B cell (primary cell): ENCODE data around the gene SLC25A21. TPM values are rescaled to one million over a fixed set of nuclear protein-coding genes. Genes with fewer than 3 reads are reported as not detected.

Experiments
- ATAC-seq: fragments of 200-7000 bp; cut with Tn5 transposase; one replicate; pipeline ENCODE4 v1.10.0; 2021; ENCODE audit warnings: low read depth, mild to moderate bottlenecking, moderate number of reproducible peaks, moderate library complexity
- CTCF ChIA-PET: fragments of 350-600 bp; sonication (Branson Sonifier 250); formaldehyde crosslinking; loops from one replicate; lab custom pipeline; 2021; ENCODE audit warnings: antibody characterized with exemption, inconsistent platforms; lab: Charles Lee
- POLR2A ChIA-PET: fragments of 350-600 bp; sonication (Branson Sonifier 250); formaldehyde crosslinking; loops from one replicate; lab custom pipeline; 2021; ENCODE audit warnings: antibody characterized with exemption; lab: Charles Lee
- DNase-seq: peaks from one replicate; pipeline ENCODE4 v3.0.0; 2013
- H2AFZ ChIP-seq: 2 replicates; pipeline ENCODE4 v1.6.1; 2012; ENCODE audit warnings: mild to moderate bottlenecking, low read depth, low read length; ENCODE audit not compliant: insufficient read depth, poor library complexity, severe bottlenecking
- H3K27ac ChIP-seq, 2 donors: 1 replicate in 1 of 2; 2 replicates in 1 of 2; pipeline ENCODE4 v1.5.1; 2012 to 2013; ENCODE audit warnings: low read length in 2 of 2, mild to moderate bottlenecking in 2 of 2, moderate library complexity in 1 of 2
- H3K27me3 ChIP-seq, 4 experiments: fragments of 200-600 bp in 1 of 4; sonication (generic) in 1 of 4; replicated peaks in 1 of 4; 1 replicate in 2 of 4; 2 replicates in 2 of 4; pipeline versions ENCODE4 v1.6.1 to v1.7.0; 2013 to 2016; ENCODE audit warnings: low read length in 3 of 4, mild to moderate bottlenecking in 2 of 4, mixed read lengths in 1 of 4, moderate library complexity in 1 of 4; ENCODE audit not compliant: insufficient read depth in 4 of 4, control insufficient read depth in 3 of 4; ENCODE audit errors: control extremely low read depth in 1 of 4
- H3K36me3 ChIP-seq, 2 experiments: replicated peaks in 1 of 2; 1 replicate in 1 of 2; 2 replicates in 1 of 2; pipeline versions ENCODE4 v1.6.1 to v1.7.1; 2013; ENCODE audit warnings: low read length in 1 of 2; ENCODE audit not compliant: insufficient read depth in 2 of 2, control insufficient read depth in 1 of 2; ENCODE audit errors: control extremely low read depth in 1 of 2, extremely low read depth in 1 of 2
- H3K4me1 ChIP-seq, 2 donors: fragments of 200-600 bp in 1 of 2; sonication (generic) in 1 of 2; 1 replicate in 1 of 2; 2 replicates in 1 of 2; pipeline versions ENCODE4 v1.5.1 to v1.6.1; 2013 to 2017; ENCODE audit warnings: low read length in 2 of 2; ENCODE audit not compliant: control insufficient read depth in 2 of 2, insufficient read depth in 2 of 2
- H3K4me2 ChIP-seq: replicated peaks from 2 replicates; pipeline ENCODE3; 2012; ENCODE audit warnings: mild to moderate bottlenecking, low read depth, low read length; ENCODE audit not compliant: poor library complexity, severe bottlenecking
- H3K4me3 ChIP-seq, 5 experiments: fragments of 200-600 bp in 1 of 5; sonication (generic) in 1 of 5; 1 replicate in 3 of 5; 2 replicates in 2 of 5; pipeline versions ENCODE4 v1.5.1 to v1.7.0; 2011 to 2016; ENCODE audit warnings: low read length in 4 of 5, mild to moderate bottlenecking in 4 of 5, low read depth in 2 of 5, control low read depth in 1 of 5, moderate library complexity in 1 of 5; ENCODE audit not compliant: insufficient read depth in 1 of 5; ENCODE audit errors: control extremely low read depth in 1 of 5, extremely low read depth in 1 of 5
- H3K79me2 ChIP-seq: fragments of 200-600 bp; sonication (generic); one replicate; pipeline ENCODE4 v1.6.0; 2016; ENCODE audit warnings: low read length; ENCODE audit not compliant: control insufficient read depth, insufficient read depth
- H3K9ac ChIP-seq: fragments of 200-600 bp; sonication (generic); 2 replicates; pipeline ENCODE4 v1.6.1; 2017; ENCODE audit warnings: mild to moderate bottlenecking, low read length, moderate library complexity
- H3K9me3 ChIP-seq, 3 donors: one replicate each; pipeline versions ENCODE4 v1.6.1 to v1.7.1; 2013; ENCODE audit warnings: low read length in 2 of 3; ENCODE audit not compliant: control insufficient read depth in 2 of 3, insufficient read depth in 1 of 3; ENCODE audit errors: control extremely low read depth in 1 of 3
- H4K20me1 ChIP-seq: 2 replicates; pipeline ENCODE4 v1.6.0; 2012; ENCODE audit warnings: mild to moderate bottlenecking, low read length; ENCODE audit not compliant: insufficient read depth, control insufficient read depth, poor library complexity, severe bottlenecking
- H3K27ac Mint-ChIP-seq: one replicate; pipeline ENCODE4 v1.8.0; 2021; ENCODE audit warnings: mixed read lengths
- H3K27me3 Mint-ChIP-seq: one replicate; pipeline ENCODE4 v1.8.0; 2021; ENCODE audit warnings: mixed read lengths
- H3K4me1 Mint-ChIP-seq: one replicate; pipeline ENCODE4 v1.8.0; 2021; ENCODE audit warnings: mixed read lengths
- H3K4me3 Mint-ChIP-seq: one replicate; pipeline ENCODE4 v1.8.0; 2021; ENCODE audit warnings: mixed read lengths
- H3K9me3 Mint-ChIP-seq: one replicate; pipeline ENCODE4 v1.8.0; 2022; ENCODE audit warnings: mixed read lengths; ENCODE audit not compliant: insufficient read depth
- CTCF ChIP-seq: fragments of 200-600 bp; IDR thresholded peaks from one replicate; pipeline ENCODE4 v1.8.0; 2022; ENCODE audit warnings: antibody characterized with exemption, mild to moderate bottlenecking
- EZH2 ChIP-seq: IDR thresholded peaks from 2 replicates; pipeline ENCODE4 v1.6.1; 2012; ENCODE audit warnings: borderline replicate concordance, low read depth, mild to moderate bottlenecking, moderate library complexity, low read length; ENCODE audit not compliant: insufficient read depth, poor library complexity, severe bottlenecking
- WGBS: methylation state at CpG from one replicate; pipeline ENCODE4 v1.1.5; 2013; ENCODE audit warnings: missing lambda C conversion rate; ENCODE audit not compliant: insufficient coverage; 5-methylcytosine and 5-hydroxymethylcytosine counted together
- intact Hi-C: fragments of 100-400 bp; cut with micrococcal nuclease; formaldehyde crosslinking; loops from one replicate; pipeline ENCODE4 v1.10.0; 2022
- polyA plus RNA-seq: library from polyadenylated mRNA; depleted of rRNA; stranded (reverse); fragments of >200 nt; gene quantifications from 2 replicates; pipeline ENCODE4 v1.2.3, GENCODE V29; 2012
- total RNA-seq, 2 donors: library from RNA; stranded (reverse); fragments of 120-200 nt in 1 of 2; gene quantifications; 1 replicate in 1 of 2; 2 replicates in 1 of 2; pipeline versions ENCODE4 v1.2.3 to v1.2.4, GENCODE V29; 2013 to 2022

SLC25A21 gene
- total and polyA plus RNA-seq, 2 donors (not counting 1 experiment from before 2014, with no cell fraction given) = not detected

- Mint-ChIP-seq H3K4me1 (no peaks in the 10 kb centered on the region), H3K27me3 (no peaks in the 10 kb centered on the region), H3K9me3 (no peaks in the 10 kb centered on the region), H3K4me3 (no peak overlapping the region), H3K27ac (no peak overlapping the region)
- H3K36me3 ChIP-seq = no peaks in the 10 kb centered on the region
- no peak for ATAC-seq
- H3K9me3 ChIP-seq = peaks cover 0 to 3% (median 0%) of the 10 kb centered on the region in 3 donors
- no peak overlapping the region for H3K4me2 ChIP-seq
- no peaks in the 10 kb centered on the region for H3K79me2 ChIP-seq
- WGBS = 100% methylated on average over 1 of the region's 5 CpGs
- no peaks in the 10 kb centered on the region for H3K4me1 ChIP-seq
- DNase-seq = no peak
- intact Hi-C loops = no loop called here
- no peaks in the 10 kb centered on the region for H3K27me3 ChIP-seq
- POLR2A ChIA-PET = no interaction called here
- H2AFZ ChIP-seq = no peak overlapping the region
- no peak overlapping the region for H3K4me3 ChIP-seq
- H3K9ac ChIP-seq = no peak overlapping the region
- TF ChIP-seq CTCF = no peak
- no peak for TF ChIP-seq EZH2
- H4K20me1 ChIP-seq = no peaks in the 10 kb centered on the region
- CTCF ChIA-PET = no interaction called here
- H3K27ac ChIP-seq = no peak overlapping the region
Observed at GRCh38 chr14:37083599-37083998, 88.8 kb downstream of the SLC25A21 start.

DNA sequence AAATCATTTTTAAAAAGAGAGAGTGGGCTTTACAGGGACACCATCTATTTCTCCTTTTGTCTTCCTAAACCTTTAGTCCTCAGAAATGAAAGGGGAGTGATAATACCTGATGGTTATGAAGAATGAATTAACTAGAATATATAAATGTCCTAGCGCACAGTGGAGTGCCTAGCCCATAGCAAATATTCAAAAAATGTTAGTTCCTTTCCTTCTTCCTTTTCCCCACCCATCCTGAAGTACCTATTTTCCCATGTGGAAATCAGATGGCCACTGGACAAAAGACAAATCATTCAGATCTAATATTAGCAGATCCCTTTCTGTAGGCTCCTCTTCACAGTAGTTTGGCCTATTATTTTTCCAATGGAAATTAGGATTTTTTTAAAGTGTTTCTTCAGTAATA, 90.0 kb downstream of the SLC25A21 start:
- Mint-ChIP-seq H3K9me3 (no peaks in the 10 kb centered on the region), H3K4me1 (no peaks in the 10 kb centered on the region)

More for the DNA sequence above, 90.0 kb downstream of the SLC25A21 start:
- ChIA-PET CTCF (no interaction called here), POLR2A (no interaction called here)
- H3K27ac Mint-ChIP-seq = no peak overlapping the region
- ATAC-seq (no peak), DNase-seq (no peak)
- no peaks in the 10 kb centered on the region for H3K79me2 ChIP-seq
- no peak overlapping the region for H3K27ac ChIP-seq
- H3K4me3 Mint-ChIP-seq = no peak overlapping the region
- intact Hi-C loops = no loop called here
- H2AFZ ChIP-seq = no peak overlapping the region
- H3K9me3 ChIP-seq = peaks cover 0 to 3% (median 0%) of the 10 kb centered on the region in 3 donors
- H3K4me2 ChIP-seq = no peak overlapping the region
- no peak overlapping the region for H3K9ac ChIP-seq
- H3K4me3 ChIP-seq = no peak overlapping the region
- H4K20me1 ChIP-seq = no peaks in the 10 kb centered on the region
- H3K27me3 ChIP-seq = no peaks in the 10 kb centered on the region
- no peaks in the 10 kb centered on the region for H3K4me1 ChIP-seq
- H3K27me3 Mint-ChIP-seq = no peaks in the 10 kb centered on the region
- TF ChIP-seq EZH2 = no peak
- TF ChIP-seq CTCF = no peak
- H3K36me3 ChIP-seq = no peaks in the 10 kb centered on the region
- no CpG with 5 or more reads among the region's 1 CpG for WGBS
